ENCODE data around the gene NETO2.
"Not testable (repeated sequence)": the region's sequence is repeated elsewhere in the genome, so short reads cannot be mapped to it uniquely, and the experiment has no call there.

Gene NETO2

GRCh38 chr16:47058295-47059086 is 85.3 kb downstream of the NETO2 start:
- no peak for TF ChIP-seq EZH2phosphoT487 (IDR thresholded peaks at IDR 0.05; ENCODE audit: low read depth)
- TF ChIP-seq CTCF (IDR thresholded peaks at IDR 0.05; ENCODE audit: low read depth, low read length) = no peak
- no peak overlapping the region for H3K9ac ChIP-seq (ENCODE audit: low read length)
- no peaks in the 10 kb centered on the region for H3K4me1 ChIP-seq (ENCODE audit: low read length)
- H2AFZ ChIP-seq (ENCODE audit: low read depth, low read length) = no peak overlapping the region
- no peaks in the 10 kb centered on the region for H4K20me1 ChIP-seq (ENCODE audit: insufficient read depth, low read length)
- no peaks in the 10 kb centered on the region for H3K36me3 ChIP-seq (replicated peaks; ENCODE audit: low read depth, low read length)
- H3K4me2 ChIP-seq (ENCODE audit: low read length) = no peak overlapping the region
- no peak overlapping the region for H3K4me3 ChIP-seq (ENCODE audit: low read length)
- H3K27me3 ChIP-seq (ENCODE audit: low read depth, low read length) = no peaks in the 10 kb centered on the region
- no peaks in the 10 kb centered on the region for H3K9me3 ChIP-seq (ENCODE audit: insufficient read depth, low read length)
- no peak overlapping the region for H3K27ac ChIP-seq (ENCODE audit: low read length)
- H3K79me2 ChIP-seq (ENCODE audit: low read length) = no peaks in the 10 kb centered on the region

GRCh38 chr16:47057630-47057993 is 86.1 kb downstream of the NETO2 start:
- TF ChIP-seq EZH2phosphoT487 (IDR thresholded peaks at IDR 0.05; ENCODE audit: low read depth) (no peak), CTCF (IDR thresholded peaks at IDR 0.05; ENCODE audit: low read depth, low read length) (no peak)

GRCh38 chr16:47056688-47057629 is 86.8 kb downstream of the NETO2 start:
- H3K4me3 ChIP-seq (ENCODE audit: low read length) = no peak overlapping the region
- H3K27ac ChIP-seq (ENCODE audit: low read length) = no peak overlapping the region
- no peak overlapping the region for H2AFZ ChIP-seq (ENCODE audit: low read depth, low read length)
- no peak overlapping the region for H3K9ac ChIP-seq (ENCODE audit: low read length)
- H3K27me3 ChIP-seq (ENCODE audit: low read depth, low read length) = no peaks in the 10 kb centered on the region
- no peaks in the 10 kb centered on the region for H3K36me3 ChIP-seq (replicated peaks; ENCODE audit: low read depth, low read length)
- no peaks in the 10 kb centered on the region for H4K20me1 ChIP-seq (ENCODE audit: insufficient read depth, low read length)
- no peaks in the 10 kb centered on the region for H3K79me2 ChIP-seq (ENCODE audit: low read length)
- TF ChIP-seq CTCF (IDR thresholded peaks at IDR 0.05; ENCODE audit: low read depth, low read length) (no peak), EZH2phosphoT487 (IDR thresholded peaks at IDR 0.05; ENCODE audit: low read depth) (no peak)
- H3K9me3 ChIP-seq (ENCODE audit: insufficient read depth, low read length) = no peaks in the 10 kb centered on the region
- no peaks in the 10 kb centered on the region for H3K4me1 ChIP-seq (ENCODE audit: low read length)
- no peak overlapping the region for H3K4me2 ChIP-seq (ENCODE audit: low read length)

More at GRCh38 chr16:47057630-47057993, 86.1 kb downstream of the NETO2 start:
- no peaks in the 10 kb centered on the region for H3K27me3 ChIP-seq (ENCODE audit: low read depth, low read length)
- no peaks in the 10 kb centered on the region for H3K79me2 ChIP-seq (ENCODE audit: low read length)
- no peaks in the 10 kb centered on the region for H4K20me1 ChIP-seq (ENCODE audit: insufficient read depth, low read length)
- H3K4me1 ChIP-seq (ENCODE audit: low read length) = no peaks in the 10 kb centered on the region
- no peak overlapping the region for H3K27ac ChIP-seq (ENCODE audit: low read length)
- H2AFZ ChIP-seq (ENCODE audit: low read depth, low read length) = no peak overlapping the region
- H3K4me3 ChIP-seq (ENCODE audit: low read length) = no peak overlapping the region
- H3K36me3 ChIP-seq (replicated peaks; ENCODE audit: low read depth, low read length) = no peaks in the 10 kb centered on the region
- no peaks in the 10 kb centered on the region for H3K9me3 ChIP-seq (ENCODE audit: insufficient read depth, low read length)
- no peak overlapping the region for H3K4me2 ChIP-seq (ENCODE audit: low read length)
- H3K9ac ChIP-seq (ENCODE audit: low read length) = no peak overlapping the region

GRCh38 chr16:47056061-47056460 is 87.7 kb downstream of the NETO2 start:
- not testable (repeated sequence) for H2AFZ ChIP-seq (ENCODE audit: low read depth, low read length); H3K4me2 ChIP-seq (ENCODE audit: low read length); H3K4me3 ChIP-seq (ENCODE audit: low read length); H4K20me1 ChIP-seq (ENCODE audit: insufficient read depth, low read length); H3K27me3 ChIP-seq (ENCODE audit: low read depth, low read length); H3K9ac ChIP-seq (ENCODE audit: low read length); H3K9me3 ChIP-seq (ENCODE audit: insufficient read depth, low read length); H3K79me2 ChIP-seq (ENCODE audit: low read length); H3K4me1 ChIP-seq (ENCODE audit: low read length); H3K36me3 ChIP-seq (replicated peaks; ENCODE audit: low read depth, low read length); H3K27ac ChIP-seq (ENCODE audit: low read length)

All from OCI-LY3 (cell line).